Right lobe of liver (tissue), 4 donors: ENCODE measurements around the gene ECT2.

Experiments used
- CTCF ChIP-seq, 4 donors: fragments of 200-600 bp in 3 of 4; fragments of 450-650 bp in 1 of 4; IDR thresholded peaks; one replicate each; pipeline versions ENCODE4 v1.5.1 to v1.8.0; 2016 to 2022; ENCODE audit warnings: antibody characterized with exemption in 4 of 4, mild to moderate bottlenecking in 2 of 4
- POLR2A ChIP-seq: fragments of 450-650 bp; IDR thresholded peaks from one replicate; pipeline ENCODE4 v1.6.1; 2017; ENCODE audit warnings: antibody characterized with exemption, mild to moderate bottlenecking
- donor health status: DM: no; HTN: no; CAD: no.
- donor health status: DM: no; HTN: no; CAD: no.
- donor health status: DM: no; HTN: yes; CAD: no.

- TF ChIP-seq CTCF (IDR thresholded peaks at IDR 0.05) (no peak), POLR2A (no peak)
These were observed 118.2 kb downstream of the ECT2 start for GRCh38 chr3:172868582-172869200.
